A204.1 (cell line): Measurements from ENCODE around the gene CCDC146.
"Not testable (repeated sequence)": the region's sequence is repeated elsewhere in the genome, so short reads cannot be mapped to it uniquely, and the experiment has no call there.

ENCODE experiments used
- FAIRE-seq: peaks from 2 replicates; lab custom pipeline; 2012; peaks lifted over from hg19 to GRCh38; lab: Jason Lieb, UNC

The CCDC146 gene

GRCh38 chr7:77121860-77122681, at the start of gene CCDC146:
Gene CCDC146 (plus strand): TSS chr7:77122615. CDS start chr7:77167669, 45,054 bp downstream.
- FAIRE-seq: peak; percentile 99

GRCh38 chr7:77074786-77075396, 47.5 kb upstream of the CCDC146 start:
- not testable (repeated sequence) for FAIRE-seq

- FAIRE-seq: not testable (repeated sequence)
These were observed 45.4 kb upstream of the CCDC146 start for GRCh38 chr7:77077060-77077459.

GRCh38 chr7:77079112-77079511, 43.3 kb upstream of the CCDC146 start:
- not testable (repeated sequence) for FAIRE-seq

- not testable (repeated sequence) for FAIRE-seq
These were observed 42.8 kb upstream of the CCDC146 start for GRCh38 chr7:77079624-77080023.

- FAIRE-seq: not testable (repeated sequence)
These were observed 42.2 kb upstream of the CCDC146 start for GRCh38 chr7:77080236-77080635.

GRCh38 chr7:77082192-77082591, 40.2 kb upstream of the CCDC146 start:
- not testable (repeated sequence) for FAIRE-seq

GRCh38 chr7:77092301-77092700, 30.1 kb upstream of the CCDC146 start:
- FAIRE-seq: peak; percentile 48

GRCh38 chr7:77100501-77100900, 21.9 kb upstream of the CCDC146 start:
- FAIRE-seq: not testable (repeated sequence)

GRCh38 chr7:77101187-77101586, 21.2 kb upstream of the CCDC146 start:
- FAIRE-seq: not testable (repeated sequence)

GRCh38 chr7:77102671-77103070, 19.7 kb upstream of the CCDC146 start:
- FAIRE-seq: peak; percentile 16

GRCh38 chr7:77105904-77106303, 16.5 kb upstream of the CCDC146 start:
- FAIRE-seq: not testable (repeated sequence)

- peak; percentile 54 for FAIRE-seq
These were observed 14.8 kb upstream of the CCDC146 start for GRCh38 chr7:77107659-77108058.

- peak; percentile 40 for FAIRE-seq
These were observed 14.1 kb upstream of the CCDC146 start for GRCh38 chr7:77108362-77108761.

GRCh38 chr7:77112719-77113306, 9.6 kb upstream of the CCDC146 start:
- FAIRE-seq: peak; percentile 100

GRCh38 chr7:77125486-77125885, 3.1 kb downstream of the CCDC146 start:
- FAIRE-seq: peak; percentile 99

- not testable (repeated sequence) for FAIRE-seq
These were observed 4.6 kb downstream of the CCDC146 start for GRCh38 chr7:77127009-77127408.

GRCh38 chr7:77128582-77129410, 6.4 kb downstream of the CCDC146 start:
- FAIRE-seq: not testable (repeated sequence)

- FAIRE-seq: not testable (repeated sequence)
These were observed 9.4 kb downstream of the CCDC146 start for GRCh38 chr7:77131781-77132180.

GRCh38 chr7:77138668-77139067, 16.3 kb downstream of the CCDC146 start:
- FAIRE-seq: not testable (repeated sequence)

- FAIRE-seq: not testable (repeated sequence)
These were observed 17.9 kb downstream of the CCDC146 start for GRCh38 chr7:77140291-77140690.

GRCh38 chr7:77152232-77152631, 29.8 kb downstream of the CCDC146 start:
- not testable (repeated sequence) for FAIRE-seq
